Measurements from ENCODE around the gene DENND2A. TPM values are rescaled to one million over a fixed set of nuclear protein-coding genes. Genes with fewer than 3 reads are reported as not detected.

The DENND2A gene
- total RNA-seq, 1 experiment from 2014 or later: not detected

DNA sequence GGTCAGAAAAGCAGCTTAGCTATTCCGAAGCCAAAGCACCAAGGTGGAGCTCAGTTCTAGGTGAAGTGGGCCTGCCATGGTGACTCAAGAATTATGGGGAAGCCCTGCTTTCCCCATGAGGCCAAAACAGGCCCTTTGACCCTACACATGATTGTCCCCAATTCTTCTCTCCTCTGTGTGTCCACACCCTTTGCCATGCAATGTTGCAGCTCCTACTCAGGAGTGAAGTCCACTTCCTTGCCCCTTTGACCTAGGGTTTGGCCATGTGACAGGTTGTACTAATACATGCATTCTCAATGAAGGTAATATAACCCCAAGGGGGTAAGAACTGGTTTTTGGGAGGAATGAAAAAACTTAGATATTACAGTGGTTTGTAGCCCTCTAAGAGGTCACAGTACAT, 93.7 kb downstream of the DENND2A start:
- CTCF ChIA-PET: interaction anchor here (0.6 kb wide), 1 partner anchor 66 kb away, joined by 6 read pairs; no protein-coding TSS in a partner anchor
- peaks cover 6% of the 10 kb centered on the region for H3K4me1 Mint-ChIP-seq (ENCODE audit: low read depth, unreplicated experiment)
- no peaks in the 10 kb centered on the region for H3K9me3 Mint-ChIP-seq (ENCODE audit: low read depth, unreplicated experiment)

GRCh38 chr7:140544388-140544826, 96.2 kb downstream of the DENND2A start:
- no peak overlapping the region for H3K4me3 Mint-ChIP-seq (ENCODE audit: low read depth, unreplicated experiment)
- H3K27me3 Mint-ChIP-seq (ENCODE audit: unreplicated experiment): peaks cover 21% of the 10 kb centered on the region

More for the DNA sequence above, 93.7 kb downstream of the DENND2A start:
- H3K4me3 Mint-ChIP-seq (ENCODE audit: low read depth, unreplicated experiment): no peak overlapping the region
- BruUV-seq (replicated peaks): no TSS peak
- intact Hi-C loops (cut with micrococcal nuclease; ENCODE audit: unreplicated experiment): no loop called here
- DNase-seq: no peak
- H3K27ac Mint-ChIP-seq (ENCODE audit: unreplicated experiment): no peak overlapping the region
- no peak for TF ChIP-seq CTCF (IDR thresholded peaks at IDR 0.05; ENCODE audit: unreplicated experiment)
- H3K36me3 Mint-ChIP-seq (ENCODE audit: insufficient read depth, unreplicated experiment): peaks cover 4% of the 10 kb centered on the region
- H3K27me3 Mint-ChIP-seq (ENCODE audit: unreplicated experiment): peaks cover 21% of the 10 kb centered on the region

GRCh38 chr7:140542228-140542603, 98.4 kb downstream of the DENND2A start:
- Mint-ChIP-seq H3K36me3 (ENCODE audit: insufficient read depth, unreplicated experiment) (peaks cover 4% of the 10 kb centered on the region), H3K27ac (ENCODE audit: unreplicated experiment) (no peak overlapping the region)

More at GRCh38 chr7:140544388-140544826, 96.2 kb downstream of the DENND2A start:
- TF ChIP-seq CTCF (IDR thresholded peaks at IDR 0.05; ENCODE audit: unreplicated experiment): no peak
- DNase-seq: no peak
- CTCF ChIA-PET: interaction anchor here (0.5 kb wide), 1 partner anchor 1079 kb away, joined by 4 read pairs; no protein-coding TSS in a partner anchor
- Mint-ChIP-seq H3K27ac (ENCODE audit: unreplicated experiment) (no peak overlapping the region), H3K9me3 (ENCODE audit: low read depth, unreplicated experiment) (no peaks in the 10 kb centered on the region), H3K4me1 (ENCODE audit: low read depth, unreplicated experiment) (peaks cover 19% of the 10 kb centered on the region), H3K36me3 (ENCODE audit: insufficient read depth, unreplicated experiment) (peaks cover 4% of the 10 kb centered on the region)
- intact Hi-C loops (cut with micrococcal nuclease; ENCODE audit: unreplicated experiment): no loop called here
- no TSS peak for BruUV-seq (replicated peaks)

GRCh38 chr7:140541513-140542227, 98.9 kb downstream of the DENND2A start:
- no peak for DNase-seq
- TF ChIP-seq CTCF (IDR thresholded peaks at IDR 0.05; ENCODE audit: unreplicated experiment): no peak
- H3K4me1 Mint-ChIP-seq (ENCODE audit: low read depth, unreplicated experiment): peaks cover 19% of the 10 kb centered on the region
- no peaks in the 10 kb centered on the region for H3K9me3 Mint-ChIP-seq (ENCODE audit: low read depth, unreplicated experiment)
- peaks cover 4% of the 10 kb centered on the region for H3K36me3 Mint-ChIP-seq (ENCODE audit: insufficient read depth, unreplicated experiment)
- CTCF ChIA-PET: interaction anchor here (0.7 kb wide), 1 partner anchor 116 kb away, joined by 3 read pairs; no protein-coding TSS in a partner anchor
- no TSS peak for BruUV-seq (replicated peaks)
- no peak overlapping the region for H3K4me3 Mint-ChIP-seq (ENCODE audit: low read depth, unreplicated experiment)
- peaks cover 21% of the 10 kb centered on the region for H3K27me3 Mint-ChIP-seq (ENCODE audit: unreplicated experiment)
- intact Hi-C loops (cut with micrococcal nuclease; ENCODE audit: unreplicated experiment): no loop called here
- H3K27ac Mint-ChIP-seq (ENCODE audit: unreplicated experiment): no peak overlapping the region

More at GRCh38 chr7:140542228-140542603, 98.4 kb downstream of the DENND2A start:
- Mint-ChIP-seq H3K9me3 (ENCODE audit: low read depth, unreplicated experiment) (no peaks in the 10 kb centered on the region), H3K4me1 (ENCODE audit: low read depth, unreplicated experiment) (peaks cover 19% of the 10 kb centered on the region), H3K27me3 (ENCODE audit: unreplicated experiment) (peaks cover 21% of the 10 kb centered on the region), H3K4me3 (ENCODE audit: low read depth, unreplicated experiment) (no peak overlapping the region)
- intact Hi-C loops (cut with micrococcal nuclease; ENCODE audit: unreplicated experiment): no loop called here
- BruUV-seq (replicated peaks): no TSS peak
- DNase-seq: no peak
- no peak for TF ChIP-seq CTCF (IDR thresholded peaks at IDR 0.05; ENCODE audit: unreplicated experiment)
- CTCF ChIA-PET: interaction anchor here (0.7 kb wide), 2 partner anchors 117 to 129 kb away, joined by 3 to 4 read pairs; no protein-coding TSS in a partner anchor
